ENCODE data around the gene CD248.

- no peak for TF ChIP-seq POLR2A (IDR thresholded peaks at IDR 0.05)
- TF ChIP-seq CTCF (IDR thresholded peaks at IDR 0.05), result no peak
Observed at GRCh38 chr11:66349084-66349386, 32.2 kb upstream of the CD248 start.
